Fibroblast of the aortic adventitia (primary cell): ENCODE results near the gene RBM27. TPM values are rescaled to one million over a fixed set of nuclear protein-coding genes. Genes with fewer than 3 reads are reported as not detected.

Experiments used
- DNase-seq: peaks from one replicate; pipeline ENCODE4 v3.0.0-alpha.2; 2010; ENCODE audit warnings: low read depth
- H3K4me3 ChIP-seq: 2 replicates; pipeline ENCODE4 v1.5.1; 2011; ENCODE audit warnings: low read depth, mild to moderate bottlenecking, control low read depth, low read length, moderate library complexity
- CTCF ChIP-seq: IDR thresholded peaks from 2 replicates; pipeline ENCODE4 v1.5.1; 2011; ENCODE audit warnings: mild to moderate bottlenecking, low read length, control low read depth, inconsistent platforms; ENCODE audit not compliant: insufficient read depth
- total RNA-seq: library from RNA; depleted of rRNA; stranded (reverse); fragments of >200 nt; gene quantifications from 2 replicates; pipeline ENCODE4 v1.2.3, GENCODE V29; 2012; ENCODE audit warnings: low replicate concordance

Gene RBM27
- total RNA-seq, 1 donor: 28.5 TPM

- DNase-seq: no peak
- TF ChIP-seq CTCF: no peak
- no peak overlapping the region for H3K4me3 ChIP-seq
These were observed 18.6 kb downstream of the RBM27 start for GRCh38 chr5:146222005-146222404.

GRCh38 chr5:146223179-146223578 is 19.8 kb downstream of the RBM27 start:
- no peak for TF ChIP-seq CTCF
- DNase-seq: no peak
- no peak overlapping the region for H3K4me3 ChIP-seq

- DNase-seq: no peak
- TF ChIP-seq CTCF: no peak
- H3K4me3 ChIP-seq: no peak overlapping the region
These were observed 25.8 kb downstream of the RBM27 start for GRCh38 chr5:146229222-146229621.

- no peak for TF ChIP-seq CTCF
- H3K4me3 ChIP-seq: no peak overlapping the region
- no peak for DNase-seq
These were observed 28.8 kb downstream of the RBM27 start for GRCh38 chr5:146232223-146232622.

- no peak for TF ChIP-seq CTCF
- no peak overlapping the region for H3K4me3 ChIP-seq
- DNase-seq: peak; percentile 15
These were observed 30.0 kb downstream of the RBM27 start for GRCh38 chr5:146233441-146233840.

- DNase-seq: no peak
- TF ChIP-seq CTCF: no peak
- no peak overlapping the region for H3K4me3 ChIP-seq
These were observed 35.6 kb downstream of the RBM27 start for GRCh38 chr5:146238973-146239372.

- peak; percentile 58 for DNase-seq
- no peak overlapping the region for H3K4me3 ChIP-seq
- no peak for TF ChIP-seq CTCF
These were observed 37.5 kb downstream of the RBM27 start for GRCh38 chr5:146240951-146241350.
